K562 (cell line): ENCODE data around the gene ITPR3. TPM values are rescaled to one million over a fixed set of nuclear protein-coding genes. Genes with fewer than 3 reads are reported as not detected.

Experiments
- ATAC-seq: fragments of 200-7000 bp; cut with Tn5 transposase; 3 replicates; pipeline ENCODE4 v1.9.1; 2020; ENCODE audit warnings: moderate library complexity
- BruUV-seq: library from RNA; stranded (reverse); fragments of 400-500 nt; replicated peaks from 2 replicates; lab custom pipeline; 2021; lab: Mats Ljungman, UMichigan
- CTCF ChIA-PET: fragments of 300-600 bp; formaldehyde crosslinking; extraction: SDS; loops from one replicate; lab custom pipeline; 2021; ENCODE audit warnings: low intra/inter-chr PET ratio; lab: Yijun Ruan, JAX
- POLR2A ChIA-PET: fragments of 300-600, 350-650 bp; sonication (Branson Sonifier 250); formaldehyde crosslinking; extraction: SDS; loops from one replicate; lab custom pipeline; 2021; ENCODE audit warnings: antibody characterized with exemption, inconsistent platforms; lab: Yijun Ruan, JAX
- DNase-seq, 4 experiments: peaks; one replicate each; pipeline versions ENCODE4 v3.0.0 to v3.0.0-alpha.2; 2011 to 2018; ENCODE audit warnings: low spot score in 3 of 4, mixed read lengths in 3 of 4; ENCODE audit errors: extremely low read depth in 1 of 4
- FAIRE-seq: peaks from 2 replicates; lab custom pipeline; 2011; peaks lifted over from hg19 to GRCh38; lab: Jason Lieb, UNC
- H2AFZ ChIP-seq: 2 replicates; pipeline ENCODE4 v1.6.0; 2011; ENCODE audit warnings: low read depth, low read length, control low read depth, inconsistent platforms
- H3K27ac ChIP-seq: fragments of 200-600 bp; 3 replicates; pipeline ENCODE4 v1.8.0; 2011; ENCODE audit warnings: low read depth, mild to moderate bottlenecking, control low read depth, inconsistent platforms, low read length, moderate library complexity, mixed read lengths; ENCODE audit errors: extremely low read depth
- H3K27me3 ChIP-seq, 2 experiments: fragments of 300-600 bp in 1 of 2; 2 replicates in 1 of 2; 3 replicates in 1 of 2; pipeline versions ENCODE4 v1.6.0 to v1.8.0; 2011; ENCODE audit warnings: inconsistent platforms in 2 of 2, low read length in 2 of 2, mild to moderate bottlenecking in 1 of 2, mixed read lengths in 1 of 2, moderate library complexity in 1 of 2; ENCODE audit not compliant: control insufficient read depth in 2 of 2, insufficient read depth in 2 of 2
- H3K36me3 ChIP-seq: fragments of 300-600 bp; 3 replicates; pipeline ENCODE4 v1.8.0; 2011; ENCODE audit warnings: mild to moderate bottlenecking, low read length, inconsistent platforms; ENCODE audit not compliant: control insufficient read depth, insufficient read depth
- H3K4me1 ChIP-seq, 2 experiments: fragments of 200-600 bp in 1 of 2; replicated peaks in 1 of 2; 2 replicates in 1 of 2; 3 replicates in 1 of 2; pipeline versions ENCODE4 v1.5.1 to v1.8.0; 2011; ENCODE audit warnings: inconsistent platforms in 2 of 2, low read length in 2 of 2, mild to moderate bottlenecking in 1 of 2, mixed read lengths in 1 of 2, moderate library complexity in 1 of 2; ENCODE audit not compliant: control insufficient read depth in 2 of 2, insufficient read depth in 2 of 2
- H3K4me2 ChIP-seq: 2 replicates; pipeline ENCODE4 v1.6.1; 2011; ENCODE audit warnings: low read length, control low read depth, inconsistent platforms, mixed read lengths; ENCODE audit not compliant: insufficient read depth
- H3K4me3 ChIP-seq: fragments of 200-600 bp; sonication (generic), shearing (Covaris generic); 2 replicates; pipeline ENCODE4 v1.5.1; 2016; ENCODE audit warnings: control low read depth, inconsistent platforms
- H3K79me2 ChIP-seq: fragments of 200-600 bp; 3 replicates; pipeline ENCODE4 v1.8.0; 2011; ENCODE audit warnings: low read length, inconsistent platforms; ENCODE audit not compliant: control insufficient read depth, insufficient read depth
- H3K9ac ChIP-seq, 2 experiments: 2 replicates each; pipeline versions ENCODE4 v1.6.0 to v1.6.1; 2011; ENCODE audit warnings: low read depth in 2 of 2, low read length in 2 of 2, control low read depth in 1 of 2, inconsistent platforms in 1 of 2, mild to moderate bottlenecking in 1 of 2, mixed read lengths in 1 of 2; ENCODE audit not compliant: insufficient read depth in 1 of 2
- H3K9me1 ChIP-seq: one replicate; pipeline ENCODE4 v1.6.0; 2011; ENCODE audit warnings: inconsistent platforms, mild to moderate bottlenecking, low read length, moderate library complexity; ENCODE audit not compliant: control insufficient read depth, insufficient read depth
- H3K9me3 ChIP-seq: replicated peaks from 2 replicates; pipeline ENCODE4 v1.5.1; 2011; ENCODE audit warnings: low read depth, low read length, inconsistent platforms; ENCODE audit not compliant: control insufficient read depth, insufficient read depth
- H4K20me1 ChIP-seq: replicated peaks from 2 replicates; pipeline ENCODE4 v1.6.1; 2011; ENCODE audit warnings: low read length, inconsistent platforms, mixed read lengths; ENCODE audit not compliant: control insufficient read depth, insufficient read depth
- ARID4B ChIP-seq: sonication (generic); formaldehyde crosslinking; IDR thresholded peaks from 2 replicates; pipeline ENCODE4 v1.8.0; 2022; ENCODE audit warnings: mild to moderate bottlenecking, missing genetic modification reagents
- STAT5A ChIP-seq: IDR thresholded peaks from 2 replicates; pipeline ENCODE4 v1.6.1; 2012; ENCODE audit warnings: low read length, inconsistent platforms, borderline replicate concordance
- ZFP36 ChIP-seq: fragments of 150-350 bp; IDR thresholded peaks from 2 replicates; pipeline ENCODE4 v1.6.1; 2018; ENCODE audit warnings: low read length, low read depth; ENCODE audit not compliant: partially characterized antibody
- WGBS: fragments of 100-300 bp; shearing (Covaris generic); methylation state at CpG from one replicate; pipeline ENCODE4 v1.1.6; 2016; ENCODE audit warnings: low coverage, mixed read lengths; ENCODE audit not compliant: insufficient coverage; ENCODE audit errors: missing lambda C conversion rate; 5-methylcytosine and 5-hydroxymethylcytosine counted together
- in situ Hi-C: fragments of 300-500 bp; cut with MboI; formaldehyde crosslinking; loops from 4 replicates; pipeline ENCODE4 v1.15.0; 2018; ENCODE audit warnings: inconsistent platforms, mixed read lengths
- intact Hi-C: fragments of 100-400 bp; cut with micrococcal nuclease; formaldehyde crosslinking; loops from 2 replicates; pipeline ENCODE4 v1.14.2; 2022
- polyA plus RNA-seq, 8 experiments: library from polyadenylated mRNA; depleted of rRNA in 4 of 8; stranded (reverse) in 5 of 8; unstranded in 3 of 8; fragments of >200 nt; fragmentation: Nextera tagmentation in 2 of 8; fragmentation: Illumina TruSeq in 1 of 8; extraction: Ambion mirVana in 2 of 8; extraction: Trizol in 1 of 8; gene quantifications; 2 replicates each; pipeline versions ENCODE4 v1.2.1 to v1.2.3, GENCODE V29; 2011 to 2014; ENCODE audit warnings: inconsistent platforms in 1 of 8, missing spikeins in 1 of 8
- total RNA-seq, 7 experiments: library from RNA; depleted of rRNA in 6 of 7; stranded (reverse); fragments of >200 nt in 6 of 7; fragmentation: Illumina TruSeq in 2 of 7; extraction: Trizol in 2 of 7; gene quantifications; 2 replicates each; pipeline versions ENCODE4 v1.2.1 to v1.2.3, GENCODE V29; 2011 to 2021; ENCODE audit warnings: low replicate concordance in 1 of 7

The ITPR3 gene
- total and polyA plus RNA-seq, 9 of the 15 experiments (the other 6 are each of a cell fraction or from before 2014, with no cell fraction given) = 0.39 to 35.7 (median 13.2) TPM

- Histone ChIP-seq H2AFZ (no peak overlapping the region), H3K9me3 (no peaks in the 10 kb centered on the region), H3K4me1 (peaks cover 0 to 31% of the 10 kb centered on the region in 2 experiments; a peak in 3 of 5 replicates), H3K36me3 (peaks cover 97% of the 10 kb centered on the region), H3K27ac (no peak overlapping the region), H3K9me1 (no peaks in the 10 kb centered on the region), H3K79me2 (no peaks in the 10 kb centered on the region), H3K4me2 (no peak overlapping the region)
- BruUV-seq = no TSS peak
- CTCF ChIA-PET = no interaction called here
- DNase-seq = no peak
- in situ Hi-C loops = no loop called here
- TF ChIP-seq ZFP36 (peak; percentile 76), STAT5A (no peak), ARID4B (no peak)
- TF ChIP-seq, all 486 proteins: peak for 1
- WGBS = 95% methylated on average over 3 of the region's 3 CpGs
- intact Hi-C loops = loop anchor here (2.0 kb wide), 1 partner anchor 81 kb away; no protein-coding TSS in a partner anchor
- ATAC-seq (no peak), FAIRE-seq (no peak)
- POLR2A ChIA-PET = no interaction called here
- Histone ChIP-seq H3K4me3 (no peak overlapping the region), H3K27me3 (no peaks in the 10 kb centered on the region), H4K20me1 (0 out of 2 replicates have a peak, but pooled peaks cover 3% of the 10 kb centered on the region), H3K9ac (no peak overlapping the region)
These were observed 50.6 kb downstream of the ITPR3 start for GRCh38 chr6:33671744-33672072.
